ENCODE data around the gene GRK1. TPM values are rescaled to one million over a fixed set of nuclear protein-coding genes. Genes with fewer than 3 reads are reported as not detected.

GRK1 gene
- total and polyA plus RNA-seq, 2 of the 4 experiments (the other 2 are of a cell fraction): not detected

DNA sequence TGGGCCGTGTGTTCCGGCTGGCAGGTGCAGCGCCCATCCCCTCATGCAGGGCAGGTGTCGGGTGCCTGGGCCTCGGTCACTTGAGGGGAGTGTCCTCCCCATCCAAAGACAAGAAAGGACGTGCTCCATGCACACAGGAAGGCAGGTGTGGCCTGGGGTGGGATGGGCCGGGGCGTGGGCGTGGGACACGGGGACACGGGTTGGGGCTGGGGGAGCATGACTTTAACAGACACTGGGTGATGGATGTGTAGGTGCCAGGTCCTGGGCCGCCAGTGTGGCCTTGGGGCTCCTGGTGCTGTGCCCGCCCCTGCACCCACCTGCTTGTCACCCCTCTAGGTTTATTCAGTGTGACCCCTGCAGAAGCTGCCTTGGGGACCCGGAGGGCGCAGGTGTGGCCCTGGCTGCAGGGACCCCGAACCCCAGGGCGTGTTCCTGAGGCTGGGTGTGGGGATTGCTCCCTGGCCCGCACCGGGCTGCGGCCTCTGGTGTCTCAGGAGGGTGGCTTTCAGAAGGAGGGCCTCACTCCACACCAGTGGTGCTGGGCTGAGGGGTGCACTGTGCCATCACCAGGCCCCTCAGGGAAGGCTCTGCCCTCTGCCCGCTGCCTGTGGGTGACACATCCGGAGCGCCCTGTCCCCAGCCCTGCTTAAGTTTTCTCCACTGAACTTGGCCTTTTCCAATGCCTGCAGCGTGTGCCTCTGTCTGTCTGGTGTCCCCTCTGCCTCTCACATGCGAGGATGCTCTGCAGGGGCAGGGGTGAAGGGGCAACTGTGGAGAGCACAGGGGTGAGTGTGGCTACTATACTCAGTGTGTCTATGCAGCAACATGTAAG is 97.2 kb downstream of the GRK1 start:
- Histone ChIP-seq H3K4ac (ENCODE audit: low read depth, low read length) (no peak overlapping the region), H2AK5ac (ENCODE audit: low read depth, low read length) (no peak overlapping the region), H2BK20ac (ENCODE audit: low read depth, low read length) (no peak overlapping the region), H3K4me1 (ENCODE audit: control insufficient read depth, insufficient read depth, low read length) (no peaks in the 10 kb centered on the region), H3K36me3 (ENCODE audit: control insufficient read depth, insufficient read depth, low read length) (no peaks in the 10 kb centered on the region), H2BK120ac (ENCODE audit: low read depth, low read length) (no peak overlapping the region), H3K9me1 (ENCODE audit: insufficient read depth, low read length) (no peaks in the 10 kb centered on the region), H3K14ac (replicated peaks; ENCODE audit: low read depth, low read length) (no peak overlapping the region), H3K23ac (ENCODE audit: low read depth, low read length) (no peak overlapping the region), H4K5ac (ENCODE audit: low read depth, low read length) (no peak overlapping the region), H4K20me1 (ENCODE audit: insufficient read depth, low read length) (no peaks in the 10 kb centered on the region), H2AFZ (replicated peaks; ENCODE audit: low read length, poor library complexity) (no peak overlapping the region), H2BK15ac (ENCODE audit: low read depth, low read length) (no peak overlapping the region), H3K27me3 (ENCODE audit: control insufficient read depth, insufficient read depth, low read length) (peaks cover 38% of the 10 kb centered on the region), H3K9ac (ENCODE audit: low read depth, low read length) (no peak overlapping the region), H3K4me2 (ENCODE audit: low read depth, low read length) (no peak overlapping the region), H4K8ac (ENCODE audit: low read depth in 2 of 2, low read length in 2 of 2) (no peak overlapping the region), H3K27ac (ENCODE audit: insufficient read depth, low read length) (no peak overlapping the region), H3K4me3 (ENCODE audit: insufficient read depth, low read depth, low read length) (no peak overlapping the region), H3K9me3 (ENCODE audit: control insufficient read depth, insufficient read depth, low read length) (peaks cover 2% of the 10 kb centered on the region; the same call in 1 of the 2 replicates), H3K18ac (ENCODE audit: low read depth, low read length) (no peak overlapping the region), H3K56ac (ENCODE audit: extremely low read depth, insufficient read depth, low read length) (no peak overlapping the region), H2AK9ac (replicated peaks; ENCODE audit: low read depth, low read length, poor library complexity) (no peak overlapping the region), H2BK5ac (ENCODE audit: low read depth, low read length, poor library complexity, severe bottlenecking) (no peak overlapping the region), H3K79me1 (ENCODE audit: low read depth in 1 of 2, low read length in 2 of 2) (no peaks in the 10 kb centered on the region), H4K91ac (ENCODE audit: insufficient read depth, low read depth, low read length) (no peak overlapping the region)
- DNase-seq: no peak
- dilution Hi-C loops (cut with HindIII; ENCODE audit: low sequenced_read_pairs, unreplicated experiment): no loop called here
- POLR2A ChIA-PET (ENCODE audit: unreplicated experiment): no interaction called here
- CTCF ChIA-PET: no interaction called here
- no peak for ATAC-seq (ENCODE audit: low read depth)
- intact Hi-C loops (cut with micrococcal nuclease): no loop called here
- BruUV-seq (replicated peaks): no TSS peak
- no peak for TF ChIP-seq MAZ (IDR thresholded peaks at IDR 0.05; ENCODE audit: borderline replicate concordance, low read depth, low read length)
- no peak for TF ChIP-seq USF2 (IDR thresholded peaks at IDR 0.05; ENCODE audit: low read depth, low read length)
- no peak for TF ChIP-seq CEBPB (IDR thresholded peaks at IDR 0.05; ENCODE audit: low read depth, low read length)
- TF ChIP-seq ELK1 (IDR thresholded peaks at IDR 0.05; ENCODE audit: borderline replicate concordance, low read depth, low read length): no peak
- no peak for TF ChIP-seq NFE2L2 (IDR thresholded peaks at IDR 0.05; ENCODE audit: low read depth, low read length)
- no peak for TF ChIP-seq SMC3 (IDR thresholded peaks at IDR 0.05; ENCODE audit: low read depth, low read length)
- TF ChIP-seq MXI1 (IDR thresholded peaks at IDR 0.05; ENCODE audit: borderline replicate concordance, low read depth, low read length): no peak
- no peak for TF ChIP-seq RFX5 (IDR thresholded peaks at IDR 0.05; ENCODE audit: low read depth, low read length)
- TF ChIP-seq POLR2A (IDR thresholded peaks at IDR 0.05; ENCODE audit: low read depth, low read length): no peak
- no peak for TF ChIP-seq FOS (IDR thresholded peaks at IDR 0.05; ENCODE audit: low read depth, low read length)
- TF ChIP-seq, protein P1, sequence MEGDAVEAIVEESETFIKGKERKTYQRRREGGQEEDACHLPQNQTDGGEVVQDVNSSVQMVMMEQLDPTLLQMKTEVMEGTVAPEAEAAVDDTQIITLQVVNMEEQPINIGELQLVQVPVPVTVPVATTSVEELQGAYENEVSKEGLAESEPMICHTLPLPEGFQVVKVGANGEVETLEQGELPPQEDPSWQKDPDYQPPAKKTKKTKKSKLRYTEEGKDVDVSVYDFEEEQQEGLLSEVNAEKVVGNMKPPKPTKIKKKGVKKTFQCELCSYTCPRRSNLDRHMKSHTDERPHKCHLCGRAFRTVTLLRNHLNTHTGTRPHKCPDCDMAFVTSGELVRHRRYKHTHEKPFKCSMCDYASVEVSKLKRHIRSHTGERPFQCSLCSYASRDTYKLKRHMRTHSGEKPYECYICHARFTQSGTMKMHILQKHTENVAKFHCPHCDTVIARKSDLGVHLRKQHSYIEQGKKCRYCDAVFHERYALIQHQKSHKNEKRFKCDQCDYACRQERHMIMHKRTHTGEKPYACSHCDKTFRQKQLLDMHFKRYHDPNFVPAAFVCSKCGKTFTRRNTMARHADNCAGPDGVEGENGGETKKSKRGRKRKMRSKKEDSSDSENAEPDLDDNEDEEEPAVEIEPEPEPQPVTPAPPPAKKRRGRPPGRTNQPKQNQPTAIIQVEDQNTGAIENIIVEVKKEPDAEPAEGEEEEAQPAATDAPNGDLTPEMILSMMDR (conservative IDR thresholded peaks at IDR 0.05; ENCODE audit: low read depth, low read length): no peak
- TF ChIP-seq RAD21 (IDR thresholded peaks at IDR 0.05; ENCODE audit: low read length): no peak
- TF ChIP-seq RCOR1 (IDR thresholded peaks at IDR 0.05; ENCODE audit: insufficient replicate concordance, low read length): no peak
- no peak for TF ChIP-seq MAFK (IDR thresholded peaks at IDR 0.05; ENCODE audit: low read depth, low read length)
- TF ChIP-seq CHD1 (IDR thresholded peaks at IDR 0.05; ENCODE audit: low read depth, low read length): no peak
- TF ChIP-seq BHLHE40 (IDR thresholded peaks at IDR 0.05; ENCODE audit: low read depth, low read length): no peak
- WGBS, 2 experiments (ENCODE audit: extremely low coverage in 2 of 2, insufficient read length in 1 of 2): 80% methylated on average over 3 of the region's 25 CpGs; no CpG with 5 or more reads in 1 of the 2 experiments
- in situ Hi-C loops (cut with MboI; ENCODE audit: low sequenced_read_pairs): no loop called here

Data from IMR-90 (cell line).